Type B pancreatic cell (in vitro differentiated cells): ENCODE results near the gene GNPAT. TPM values are rescaled to one million over a fixed set of nuclear protein-coding genes. Genes with fewer than 3 reads are reported as not detected.

ENCODE experiments used
- DNase-seq: peaks from one replicate; pipeline ENCODE4 v3.0.0; 2021; ENCODE audit warnings: mixed read lengths; ENCODE audit not compliant: unreplicated experiment; ENCODE audit errors: extremely low spot score
- H3K27ac Mint-ChIP-seq: 2 replicates; pipeline ENCODE4 v1.8.0; 2021; ENCODE audit warnings: mild to moderate bottlenecking, mixed read lengths
- H3K27me3 Mint-ChIP-seq: 2 replicates; pipeline ENCODE4 v1.8.0; 2021; ENCODE audit warnings: mixed read lengths
- H3K36me3 Mint-ChIP-seq: 2 replicates; pipeline ENCODE4 v1.8.0; 2021; ENCODE audit warnings: mixed read lengths
- H3K4me1 Mint-ChIP-seq: one replicate; pipeline ENCODE4 v1.8.0; 2021; ENCODE audit warnings: mixed read lengths; ENCODE audit not compliant: unreplicated experiment
- H3K4me3 Mint-ChIP-seq: 2 replicates; pipeline ENCODE4 v1.8.0; 2021; ENCODE audit warnings: mild to moderate bottlenecking, mixed read lengths
- H3K9me3 Mint-ChIP-seq: 2 replicates; pipeline ENCODE4 v1.8.0; 2021; ENCODE audit warnings: mixed read lengths
- total RNA-seq: library from RNA; stranded (reverse); gene quantifications from 2 replicates; pipeline ENCODE4 v1.2.1, GENCODE V29; 2021; ENCODE audit warnings: low replicate concordance
- TF ChIP-seq, protein P1 (sequence below): fragments of 200-600 bp; sonication (generic); conservative IDR thresholded peaks from 2 replicates; pipeline ENCODE4 v1.5.0; 2021; ENCODE audit warnings: antibody characterized with exemption, mild to moderate bottlenecking

GNPAT gene
- total RNA-seq, 1 donor from 2014 or later = 54.3 TPM

DNA sequence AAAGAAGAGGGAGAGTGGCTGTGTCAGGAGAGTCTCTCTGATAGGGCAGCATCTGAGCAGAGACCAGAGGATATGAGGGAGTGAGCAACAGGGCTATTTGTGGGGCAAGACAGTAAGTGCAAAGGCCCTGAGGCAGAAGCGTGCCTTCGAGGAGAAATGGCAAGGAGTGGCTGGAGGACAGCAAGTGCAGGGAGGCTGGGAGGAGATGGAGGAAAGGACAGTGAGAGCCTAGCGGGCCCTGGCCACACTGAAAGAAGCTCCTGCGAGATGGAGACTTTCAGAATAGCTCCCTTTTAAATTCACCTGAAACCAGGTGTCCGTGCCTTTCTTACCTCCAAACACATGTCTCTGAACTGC is 71.4 kb downstream of the GNPAT start:
- Mint-ChIP-seq H3K36me3 (no peaks in the 10 kb centered on the region), H3K4me1 (no peaks in the 10 kb centered on the region), H3K27ac (no peak overlapping the region), H3K9me3 (no peaks in the 10 kb centered on the region), H3K27me3 (no peaks in the 10 kb centered on the region), H3K4me3 (no peak overlapping the region)
- peak; percentile 27 for DNase-seq
- TF ChIP-seq, protein P1, sequence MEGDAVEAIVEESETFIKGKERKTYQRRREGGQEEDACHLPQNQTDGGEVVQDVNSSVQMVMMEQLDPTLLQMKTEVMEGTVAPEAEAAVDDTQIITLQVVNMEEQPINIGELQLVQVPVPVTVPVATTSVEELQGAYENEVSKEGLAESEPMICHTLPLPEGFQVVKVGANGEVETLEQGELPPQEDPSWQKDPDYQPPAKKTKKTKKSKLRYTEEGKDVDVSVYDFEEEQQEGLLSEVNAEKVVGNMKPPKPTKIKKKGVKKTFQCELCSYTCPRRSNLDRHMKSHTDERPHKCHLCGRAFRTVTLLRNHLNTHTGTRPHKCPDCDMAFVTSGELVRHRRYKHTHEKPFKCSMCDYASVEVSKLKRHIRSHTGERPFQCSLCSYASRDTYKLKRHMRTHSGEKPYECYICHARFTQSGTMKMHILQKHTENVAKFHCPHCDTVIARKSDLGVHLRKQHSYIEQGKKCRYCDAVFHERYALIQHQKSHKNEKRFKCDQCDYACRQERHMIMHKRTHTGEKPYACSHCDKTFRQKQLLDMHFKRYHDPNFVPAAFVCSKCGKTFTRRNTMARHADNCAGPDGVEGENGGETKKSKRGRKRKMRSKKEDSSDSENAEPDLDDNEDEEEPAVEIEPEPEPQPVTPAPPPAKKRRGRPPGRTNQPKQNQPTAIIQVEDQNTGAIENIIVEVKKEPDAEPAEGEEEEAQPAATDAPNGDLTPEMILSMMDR = no peak

DNA sequence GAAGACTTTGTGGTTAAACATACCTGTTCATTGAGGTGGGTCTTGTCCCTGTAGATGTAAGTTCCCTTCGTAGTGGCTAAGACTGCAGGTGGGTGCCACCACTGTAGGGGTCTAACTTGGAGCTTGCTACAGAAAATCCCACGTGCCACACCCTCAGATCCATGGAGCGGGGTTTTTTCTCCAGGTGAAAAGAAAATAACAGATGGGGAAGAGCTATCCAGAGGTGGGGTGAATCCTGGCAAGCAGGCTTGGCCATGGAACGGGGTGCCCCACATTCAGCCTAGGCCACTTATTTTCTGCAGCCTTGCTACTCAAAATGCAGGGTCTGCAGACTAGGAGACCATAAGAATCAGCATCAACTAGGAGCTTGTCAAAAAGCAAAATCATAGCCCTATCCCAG is 72.6 kb downstream of the GNPAT start:
- no peaks in the 10 kb centered on the region for H3K4me1 Mint-ChIP-seq

DNA sequence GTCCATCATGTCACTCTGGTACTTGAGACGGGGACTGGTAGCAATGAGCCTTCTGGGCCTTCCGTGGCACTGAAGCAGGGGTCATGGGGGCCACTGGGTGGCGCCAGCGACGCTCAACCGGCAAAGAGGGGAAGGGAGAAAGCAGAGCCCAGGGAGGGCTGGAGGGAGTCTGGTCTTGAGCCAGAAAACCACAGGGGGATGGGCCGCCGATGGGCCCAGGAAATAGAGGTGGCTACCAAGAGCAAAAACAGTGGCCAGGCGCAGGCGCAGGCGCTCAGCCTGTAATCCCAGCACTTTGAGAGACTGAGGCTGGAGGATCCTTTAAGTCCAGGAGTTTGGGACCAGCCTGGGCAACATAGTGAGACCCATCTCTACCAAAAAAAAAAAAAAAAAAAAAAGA is 74.9 kb downstream of the GNPAT start:
- Mint-ChIP-seq H3K4me1 (no peaks in the 10 kb centered on the region), H3K27me3 (no peaks in the 10 kb centered on the region), H3K4me3 (no peak overlapping the region), H3K27ac (no peak overlapping the region), H3K36me3 (no peaks in the 10 kb centered on the region), H3K9me3 (no peaks in the 10 kb centered on the region)
- peak; percentile 58 for DNase-seq
- TF ChIP-seq, protein P1 = peak; percentile 61

More for the DNA sequence above, 72.6 kb downstream of the GNPAT start:
- Mint-ChIP-seq H3K9me3 (no peaks in the 10 kb centered on the region), H3K27me3 (no peaks in the 10 kb centered on the region), H3K4me3 (no peak overlapping the region), H3K36me3 (no peaks in the 10 kb centered on the region), H3K27ac (no peak overlapping the region)
- TF ChIP-seq, protein P1 = no peak
- no peak for DNase-seq

DNA sequence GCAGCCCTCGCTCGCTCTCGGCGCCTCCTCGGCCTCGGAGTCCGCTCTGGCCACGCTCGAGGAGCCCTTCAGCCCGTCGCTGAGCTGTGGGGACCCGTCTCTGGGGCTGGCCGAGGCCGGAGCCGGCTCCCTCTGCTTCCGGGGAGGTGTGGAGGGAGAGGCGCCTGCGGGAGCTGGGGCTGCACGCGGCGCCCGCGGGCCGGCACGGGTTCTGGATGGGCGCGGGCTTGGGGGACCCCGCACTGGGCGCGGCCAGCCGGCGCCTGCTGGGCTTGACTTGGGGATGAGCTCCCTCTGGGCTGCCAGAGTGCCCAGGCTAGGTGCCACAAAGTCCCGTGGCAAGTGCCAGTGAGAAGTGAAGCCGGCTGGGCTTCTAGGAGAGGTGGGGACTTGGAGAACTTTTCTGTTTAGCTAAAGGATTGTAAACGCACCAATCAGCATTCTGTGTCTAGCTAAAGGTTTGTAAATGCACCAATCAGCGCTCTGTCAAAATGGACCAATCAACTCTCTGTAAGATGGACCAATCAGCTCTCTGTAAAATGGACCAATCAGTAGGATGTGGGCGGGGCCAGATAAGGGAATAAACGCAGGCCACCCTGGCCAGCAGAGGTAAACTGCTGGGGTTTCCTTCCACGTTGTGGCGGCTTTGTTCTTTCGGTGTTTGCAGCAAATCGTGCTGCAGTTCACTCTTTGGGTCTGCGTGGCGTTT is 76.4 kb downstream of the GNPAT start:
- TF ChIP-seq, protein P1 = no peak
- no peaks in the 10 kb centered on the region for H3K4me1 Mint-ChIP-seq
- no peaks in the 10 kb centered on the region for H3K27me3 Mint-ChIP-seq
- no peaks in the 10 kb centered on the region for H3K36me3 Mint-ChIP-seq
- H3K27ac Mint-ChIP-seq = no peak overlapping the region
- no peaks in the 10 kb centered on the region for H3K9me3 Mint-ChIP-seq
- DNase-seq = peak; percentile 61
- H3K4me3 Mint-ChIP-seq = no peak overlapping the region

DNA sequence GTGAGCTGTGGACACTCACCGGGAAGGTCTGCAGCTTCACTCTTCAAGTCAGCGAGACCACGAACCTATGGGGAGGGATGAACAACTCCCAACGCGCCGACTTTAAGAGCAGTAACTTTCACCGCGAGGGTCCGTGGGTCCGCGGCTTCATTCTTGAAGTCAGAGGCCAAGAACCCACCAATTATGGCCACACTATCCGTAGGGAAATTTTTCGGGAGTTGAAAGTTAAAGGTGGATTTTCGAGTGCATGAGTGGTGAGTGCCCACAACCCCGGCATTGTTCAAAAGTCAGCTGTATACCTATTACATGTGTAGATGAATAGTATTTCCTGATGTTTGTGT is 77.0 kb downstream of the GNPAT start:
- TF ChIP-seq, protein P1 = no peak
- Mint-ChIP-seq H3K27ac (no peak overlapping the region), H3K4me1 (no peaks in the 10 kb centered on the region), H3K36me3 (no peaks in the 10 kb centered on the region), H3K27me3 (no peaks in the 10 kb centered on the region), H3K4me3 (no peak overlapping the region), H3K9me3 (no peaks in the 10 kb centered on the region)
- peak; percentile 31 for DNase-seq

DNA sequence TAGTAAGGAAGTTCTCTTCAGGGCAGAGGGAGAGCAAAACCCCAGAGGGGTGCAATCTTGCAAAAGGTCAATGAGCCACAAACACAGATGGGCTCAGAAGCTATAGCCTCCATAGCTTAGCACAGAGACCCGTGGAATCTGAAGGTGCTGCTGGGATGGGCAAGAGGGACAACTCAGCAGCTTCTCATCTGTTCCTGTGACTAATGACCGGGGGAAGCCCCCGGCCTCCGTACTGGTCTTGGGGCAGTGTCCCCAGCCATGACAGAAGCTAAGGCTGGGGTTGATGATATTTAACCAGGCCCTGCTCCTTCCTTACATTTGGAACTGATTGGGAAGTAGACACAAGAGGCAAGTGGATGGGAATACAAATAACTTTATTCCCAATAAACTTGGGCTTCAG is 77.6 kb downstream of the GNPAT start:
- no peaks in the 10 kb centered on the region for H3K27me3 Mint-ChIP-seq
- H3K9me3 Mint-ChIP-seq = no peaks in the 10 kb centered on the region
- peak; percentile 22 for DNase-seq
- no peaks in the 10 kb centered on the region for H3K4me1 Mint-ChIP-seq
- H3K36me3 Mint-ChIP-seq = no peaks in the 10 kb centered on the region
- no peak overlapping the region for H3K4me3 Mint-ChIP-seq
- H3K27ac Mint-ChIP-seq = no peak overlapping the region
- TF ChIP-seq, protein P1 = no peak
